Retina (tissue), 1 donor: Measurements from ENCODE around the gene INHBB.
"Not testable (repeated sequence)": the region's sequence is repeated elsewhere in the genome, so short reads cannot be mapped to it uniquely, and the experiment has no call there.

Experiments used
- DNase-seq: peaks from one replicate; pipeline ENCODE4 v3.0.0-alpha.2; 2016

The INHBB gene

DNA sequence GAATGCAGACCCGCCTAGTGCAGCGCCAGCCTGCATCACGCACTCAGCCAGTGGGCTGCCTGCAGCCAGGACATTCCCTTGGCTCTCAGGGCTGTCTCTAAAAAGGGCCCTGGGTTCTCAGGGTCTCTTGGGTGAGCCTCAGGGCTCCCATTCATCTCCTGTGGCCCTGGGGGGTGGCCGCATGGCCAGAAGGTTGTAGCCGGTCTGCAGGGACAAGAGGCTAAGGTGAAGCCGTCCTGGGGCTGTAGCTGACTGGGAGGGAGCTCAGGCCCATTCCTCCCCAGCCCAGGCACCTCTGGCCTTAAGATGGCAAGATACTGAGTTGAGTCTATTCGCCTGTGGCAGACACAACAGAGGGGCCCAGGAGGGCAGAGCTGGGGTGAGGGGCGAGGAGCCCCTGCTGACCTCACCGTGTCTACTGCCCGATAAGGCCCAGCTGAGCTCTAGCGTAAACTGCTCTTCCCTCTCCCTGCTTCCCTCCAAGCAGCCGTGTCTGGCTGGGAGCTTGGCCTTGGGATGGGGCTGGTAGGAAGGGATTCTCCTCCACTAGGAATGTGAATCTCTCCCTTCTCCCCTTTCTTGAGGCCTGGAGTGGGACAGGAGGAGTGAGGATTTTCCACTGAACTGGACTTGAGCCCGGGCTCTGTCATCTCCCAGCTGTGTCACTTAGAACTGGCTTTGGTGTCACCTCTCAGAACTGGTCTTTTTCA, 37.9 kb downstream of the INHBB start:
- DNase-seq: no peak

DNA sequence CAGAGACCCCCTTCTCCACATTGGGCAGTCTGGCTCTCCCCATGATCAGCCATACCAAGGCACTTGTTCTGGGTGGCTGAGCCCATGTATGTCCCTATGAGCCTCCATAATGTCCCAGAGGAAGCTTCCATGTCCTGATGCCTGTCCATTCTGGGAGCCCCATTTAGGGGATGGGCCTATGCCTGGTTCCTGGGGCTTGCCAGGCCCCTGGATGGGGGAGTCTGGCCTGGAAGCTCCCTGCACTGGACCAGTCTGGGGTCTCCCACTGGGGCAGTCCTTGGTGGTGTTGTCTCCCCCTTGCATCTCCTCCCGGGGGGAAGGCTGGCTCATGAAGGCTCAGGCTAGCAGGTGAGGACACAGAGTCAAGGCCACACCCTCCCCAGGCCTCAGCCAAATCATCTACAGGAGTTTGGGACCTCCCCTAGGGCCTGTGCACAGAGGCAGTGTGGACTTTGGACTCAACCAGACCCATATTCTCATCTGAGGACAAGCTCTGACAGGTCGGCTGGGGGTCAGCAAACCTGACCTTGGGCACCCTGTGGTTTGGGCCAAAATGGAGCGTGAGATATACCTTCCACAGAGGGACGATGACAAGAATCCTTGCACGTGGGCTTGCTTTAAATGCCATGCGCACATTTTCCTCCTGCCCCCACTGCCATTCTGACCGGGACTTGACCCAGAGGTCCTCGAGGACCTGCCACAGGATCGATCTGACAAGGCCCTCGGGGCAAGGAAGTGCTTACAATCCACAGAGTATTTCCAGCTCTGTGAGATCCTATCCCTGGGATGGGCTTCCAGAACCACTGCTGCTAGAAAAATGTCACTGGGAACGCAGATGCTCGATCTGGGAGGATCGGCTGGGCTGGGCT, 38.8 kb downstream of the INHBB start:
- DNase-seq: no peak

DNA sequence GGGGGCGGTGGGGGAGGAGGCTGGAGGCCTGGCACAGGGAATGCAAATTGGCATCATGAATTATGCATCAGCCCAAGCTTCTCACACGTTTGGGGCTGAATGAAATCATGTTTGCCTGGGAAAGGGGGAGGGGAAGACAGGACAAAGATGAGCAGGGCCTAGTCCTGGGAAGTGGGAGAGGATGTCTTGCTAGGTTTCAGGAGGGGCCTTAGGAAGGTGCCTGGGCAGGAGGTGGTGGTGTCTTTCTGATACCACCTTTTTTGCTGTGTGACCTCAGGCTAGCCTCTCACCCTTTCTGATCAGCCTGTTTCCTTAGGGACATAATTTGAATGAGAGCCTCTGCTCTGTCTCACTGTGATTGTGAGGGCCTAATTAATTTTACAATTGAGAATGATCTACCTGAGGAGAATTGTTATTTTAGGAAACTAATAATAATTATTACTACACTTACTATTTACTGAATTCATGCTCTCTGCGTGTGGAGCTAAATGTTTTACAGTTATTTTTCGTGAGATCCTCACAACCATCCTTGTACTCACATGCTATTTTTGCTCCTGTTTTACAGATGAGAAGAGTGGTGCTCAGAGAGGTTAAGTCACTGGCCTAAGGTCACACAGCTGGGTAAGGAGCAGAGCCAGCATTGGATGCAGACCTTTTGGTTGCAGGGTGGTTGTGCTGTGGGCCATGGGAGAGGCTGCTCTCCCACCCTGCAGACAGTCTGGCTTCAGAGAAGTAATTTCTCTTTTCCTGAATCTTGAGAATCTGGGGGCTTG, 39.6 kb downstream of the INHBB start:
- no peak for DNase-seq

DNA sequence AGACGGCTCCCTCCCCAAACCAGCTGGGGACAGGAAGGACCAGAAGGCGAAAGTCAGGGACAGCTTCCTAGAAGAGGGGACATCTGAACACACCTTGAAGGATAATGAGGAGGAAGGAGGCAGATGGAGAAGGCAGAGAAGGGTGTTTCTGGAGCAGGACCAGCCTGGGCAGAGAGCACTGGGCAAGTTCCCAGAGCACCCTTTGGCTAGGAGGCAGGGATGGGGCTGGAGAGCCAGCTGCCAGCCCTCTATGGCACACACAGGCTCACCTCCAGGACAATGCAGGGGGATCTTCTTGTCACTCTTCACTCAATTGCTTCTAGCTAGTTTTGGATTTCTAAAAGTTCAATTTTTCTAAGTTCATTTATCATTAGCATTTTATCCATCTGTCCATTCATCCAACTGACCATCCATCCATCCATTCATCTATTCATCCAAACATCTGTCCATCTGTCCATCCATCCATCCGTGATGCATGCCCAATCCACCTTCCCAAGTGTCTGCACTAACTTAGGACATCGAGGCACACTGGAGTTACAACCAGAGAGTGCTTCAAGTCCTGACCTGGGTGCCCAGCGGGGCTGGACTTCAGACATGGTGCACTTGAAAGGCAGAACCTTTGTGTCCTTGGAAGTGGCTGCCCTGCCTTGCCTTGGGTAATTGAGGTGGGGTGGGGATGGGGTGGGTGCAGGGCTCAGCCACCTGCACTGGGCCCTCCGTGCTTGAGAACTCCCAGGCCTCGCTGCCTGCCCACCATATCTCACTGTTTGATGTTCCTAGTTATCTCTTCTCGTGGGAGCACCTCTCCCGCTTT, 42.5 kb downstream of the INHBB start:
- no peak for DNase-seq

DNA sequence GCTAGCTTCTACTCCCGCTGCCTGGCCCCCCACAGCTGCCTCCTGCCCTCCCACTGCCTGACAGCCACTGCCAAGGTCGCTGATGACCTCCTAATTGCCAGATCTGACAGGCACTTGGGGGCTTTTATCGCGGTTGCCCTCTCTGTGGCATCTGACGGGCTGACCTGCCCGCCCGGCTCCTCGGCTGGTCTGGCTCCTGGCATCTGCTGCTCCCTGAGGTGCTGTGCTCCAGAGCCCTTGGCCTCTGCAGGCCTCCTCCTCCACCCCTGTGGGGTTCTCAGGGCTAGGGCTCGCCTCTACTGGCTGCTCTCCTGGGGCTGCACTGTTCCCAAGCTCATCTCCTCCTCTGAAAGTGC, 43.1 kb downstream of the INHBB start:
- no peak for DNase-seq

DNA sequence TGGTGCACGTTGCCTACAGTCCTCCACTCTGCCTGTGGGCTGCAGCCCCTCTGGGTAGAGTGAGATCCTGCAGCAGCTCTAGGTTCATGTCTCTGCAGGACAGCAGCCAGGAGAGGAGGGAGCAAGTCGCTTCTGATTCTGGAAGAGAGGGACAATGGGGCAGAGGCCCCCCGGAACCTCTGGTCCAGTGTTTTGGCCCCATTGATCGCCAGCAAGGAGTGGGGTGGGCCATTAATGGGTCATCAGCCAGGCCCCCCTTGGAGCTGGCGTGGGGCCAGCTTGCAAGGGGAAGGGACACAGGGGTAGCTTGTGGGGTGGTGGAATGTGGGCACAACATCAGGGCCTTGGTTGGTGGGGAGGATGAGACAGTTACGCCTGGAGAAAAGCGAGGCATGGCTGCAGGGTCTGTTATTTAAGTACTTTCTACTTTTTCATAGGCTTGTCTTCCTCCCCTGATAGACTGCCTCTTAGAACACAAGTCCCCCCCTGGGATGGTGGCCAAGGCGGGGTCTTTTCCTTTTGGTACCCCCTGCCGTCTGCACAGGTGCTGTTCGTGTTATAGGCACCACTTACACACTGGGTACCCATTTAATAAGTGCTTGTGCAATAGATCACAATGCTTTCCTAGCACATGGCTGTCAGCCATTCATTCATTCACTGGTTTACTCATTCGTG, 44.6 kb downstream of the INHBB start:
- no peak for DNase-seq

DNA sequence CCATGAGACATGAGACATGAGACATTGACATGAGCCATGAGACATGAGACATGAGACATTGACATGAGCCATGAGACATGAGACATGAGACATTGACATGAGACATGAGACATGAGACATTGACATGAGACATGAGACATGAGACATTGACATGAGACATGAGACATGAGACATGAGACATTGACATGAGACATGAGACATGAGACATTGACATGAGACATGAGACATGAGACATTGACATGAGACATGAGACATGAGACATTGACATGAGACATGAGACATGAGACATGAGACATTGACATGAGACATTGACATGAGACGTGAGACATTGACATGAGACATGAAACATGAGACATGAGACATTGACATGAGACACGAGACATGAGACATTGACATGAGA, 45.4 kb downstream of the INHBB start:
- DNase-seq: not testable (repeated sequence)

DNA sequence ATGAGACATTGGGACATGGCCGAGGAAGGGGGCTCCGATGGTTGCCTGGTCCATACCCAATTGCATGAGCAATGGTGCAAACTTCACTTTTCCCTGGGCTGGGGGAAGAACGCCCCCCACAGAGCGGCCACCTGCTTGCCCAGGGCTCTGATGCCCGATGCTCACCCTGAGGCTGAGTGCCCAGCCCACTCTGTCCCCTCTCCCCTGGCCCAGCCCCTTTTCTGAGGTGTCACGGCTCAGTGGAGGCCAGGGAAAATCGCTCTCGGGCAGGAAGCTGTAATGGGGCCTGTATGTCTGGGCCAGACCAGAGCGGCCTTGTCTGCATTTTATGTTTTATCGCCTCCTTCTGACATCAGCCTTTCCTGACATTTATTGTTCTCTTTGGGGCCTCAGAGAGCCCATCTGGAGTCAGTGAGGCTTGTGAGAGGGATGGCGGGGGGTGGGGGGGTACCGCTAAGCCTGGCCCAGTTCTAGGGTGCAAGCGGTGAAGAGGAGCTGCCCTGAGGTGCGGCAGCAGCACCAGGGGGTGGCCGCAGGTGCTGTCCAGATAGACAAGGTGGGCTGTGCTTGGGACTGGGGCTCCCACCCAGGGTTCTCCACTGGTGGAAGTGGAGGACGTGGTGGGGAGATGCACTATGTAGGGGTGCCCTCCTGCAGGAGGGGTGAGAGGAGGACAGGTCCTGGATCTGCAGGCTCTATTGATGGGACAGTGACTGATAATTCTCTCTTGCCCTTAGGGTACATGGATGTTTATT, 46.2 kb downstream of the INHBB start:
- DNase-seq: no peak

DNA sequence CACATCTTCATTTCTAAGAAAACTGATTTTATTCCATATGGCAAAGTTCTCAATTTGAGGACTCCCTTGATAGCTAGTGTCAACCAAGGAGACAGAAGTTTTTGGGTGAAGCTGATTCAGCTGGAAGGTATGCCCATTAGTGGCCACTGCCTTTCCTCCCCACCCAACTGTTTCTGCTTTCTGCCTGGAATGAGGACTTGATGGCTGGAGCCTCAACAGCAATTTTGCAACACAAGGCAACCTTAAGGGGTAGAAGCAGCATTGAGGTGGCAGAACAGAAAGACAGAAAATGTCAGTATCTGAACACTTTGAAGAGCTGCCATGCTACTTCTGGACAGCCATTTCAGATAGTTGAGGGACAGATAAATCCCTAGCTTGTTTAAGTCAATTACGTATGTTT, 47.0 kb downstream of the INHBB start:
- DNase-seq: no peak

DNA sequence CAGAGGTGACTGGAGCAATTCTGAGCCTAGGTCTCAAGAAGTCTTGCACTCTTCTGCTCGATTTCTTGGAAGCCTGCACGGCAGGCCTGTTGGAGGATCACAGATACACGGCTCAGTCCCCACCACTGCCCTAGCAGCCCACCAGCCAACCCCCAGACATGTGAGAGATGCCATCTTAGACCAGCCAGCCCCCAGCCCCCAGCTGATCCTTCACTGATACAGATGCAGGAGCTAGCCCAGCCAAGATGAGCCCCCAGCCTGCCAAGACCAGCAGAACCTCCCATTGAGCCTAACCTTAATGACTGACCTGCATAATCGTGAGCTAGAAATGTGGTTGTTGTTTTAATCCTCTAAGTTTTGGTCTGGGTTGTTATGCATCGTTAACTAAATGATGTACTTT, 47.5 kb downstream of the INHBB start:
- DNase-seq: no peak

DNA sequence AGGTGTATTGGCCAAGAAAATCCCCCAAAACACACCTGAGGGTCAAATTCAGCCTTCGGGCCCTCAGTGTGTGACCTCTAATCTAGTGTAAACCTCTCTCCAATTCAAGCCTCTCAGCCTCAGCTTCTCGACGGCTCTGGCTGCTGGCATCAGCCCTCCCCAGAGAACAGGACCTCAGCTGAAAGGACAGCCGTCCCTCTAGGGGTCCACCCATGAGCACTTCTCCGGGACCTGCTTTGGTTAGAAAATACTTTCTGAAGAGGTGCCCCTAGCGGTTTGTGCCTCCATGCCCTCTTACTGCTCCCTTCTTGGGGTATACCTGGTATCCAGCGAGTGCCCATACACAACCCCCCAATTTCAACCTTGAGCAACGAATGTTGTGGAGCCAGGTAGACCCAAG, 48.8 kb downstream of the INHBB start:
- no peak for DNase-seq

DNA sequence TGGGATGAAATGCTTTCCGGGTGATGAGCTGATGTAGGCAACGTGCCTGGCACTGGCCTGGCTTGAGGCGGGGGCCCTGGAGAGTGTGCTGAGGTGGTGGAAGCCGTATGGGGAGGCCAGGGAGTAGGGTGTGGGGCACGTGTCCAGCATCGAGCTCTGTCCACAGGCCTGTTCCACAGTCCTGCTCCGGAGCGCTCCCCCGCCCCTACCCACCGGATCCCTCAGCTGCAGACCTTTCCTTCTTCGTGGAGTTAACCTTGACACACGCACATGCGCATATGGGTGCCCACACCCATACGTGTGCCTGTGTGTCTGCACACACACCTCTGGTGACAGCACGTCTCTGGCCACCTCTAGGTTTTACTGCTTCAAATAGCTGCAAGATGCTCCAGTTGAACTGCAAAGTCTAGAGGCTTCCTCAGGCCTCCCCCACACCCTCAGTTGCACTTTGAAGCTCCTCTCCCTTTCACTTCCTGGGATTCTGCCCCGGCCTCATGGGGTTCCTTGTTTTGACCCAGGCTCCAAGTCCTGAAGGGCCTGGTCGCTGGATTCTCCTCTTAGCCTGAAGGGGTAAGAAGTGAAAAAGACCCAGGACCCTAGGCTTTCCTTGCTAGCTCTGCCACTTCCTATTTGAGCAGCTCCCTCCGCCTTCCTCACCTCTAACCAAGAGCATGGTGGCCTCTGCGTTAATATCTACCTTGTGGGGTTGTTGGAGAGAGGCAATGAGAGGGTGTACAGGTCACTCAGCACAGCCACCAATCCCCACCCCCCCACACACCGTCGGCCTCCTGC, 49.5 kb downstream of the INHBB start:
- no peak for DNase-seq

DNA sequence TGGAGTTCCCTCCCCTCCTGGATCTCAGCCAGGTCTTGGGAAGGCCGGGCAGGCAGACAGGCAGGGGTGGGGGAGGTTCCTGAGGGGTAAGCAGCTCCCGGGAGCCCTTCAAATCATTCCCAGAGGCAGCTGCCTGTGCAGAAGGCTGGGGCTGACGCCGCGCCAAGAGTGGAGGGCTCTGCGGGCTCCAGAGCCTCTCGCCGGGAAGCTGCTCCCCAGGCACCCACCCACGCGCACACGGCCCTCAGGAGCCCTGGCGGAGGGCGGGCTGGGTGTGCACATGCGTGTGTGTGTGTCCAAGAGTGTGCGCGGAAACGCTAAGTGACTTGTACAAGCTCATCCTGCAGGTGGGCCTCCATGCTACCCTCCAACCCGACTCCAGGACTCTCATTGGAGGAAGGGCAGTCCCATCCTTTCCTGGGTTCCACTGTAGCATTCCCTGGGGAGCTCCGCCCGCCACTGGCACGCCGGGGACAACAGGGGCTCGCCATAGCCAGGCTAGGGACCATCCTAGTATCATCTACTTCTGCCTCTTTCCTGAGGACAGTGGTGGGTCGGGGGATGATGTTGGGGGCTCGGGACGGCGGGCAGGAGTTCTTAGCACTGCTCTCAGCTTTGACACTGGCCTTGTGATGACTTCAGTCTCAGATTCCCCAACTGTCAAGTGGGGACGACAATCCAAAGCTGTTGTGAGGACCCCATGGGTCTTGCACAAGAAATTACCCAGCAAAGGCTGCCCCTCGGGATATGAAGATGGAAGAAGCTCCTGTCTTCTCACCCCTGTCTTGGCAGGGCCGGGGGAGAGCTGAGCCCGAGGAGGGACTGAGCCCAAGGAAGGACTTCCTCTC, 50.3 kb downstream of the INHBB start:
- DNase-seq: no peak

DNA sequence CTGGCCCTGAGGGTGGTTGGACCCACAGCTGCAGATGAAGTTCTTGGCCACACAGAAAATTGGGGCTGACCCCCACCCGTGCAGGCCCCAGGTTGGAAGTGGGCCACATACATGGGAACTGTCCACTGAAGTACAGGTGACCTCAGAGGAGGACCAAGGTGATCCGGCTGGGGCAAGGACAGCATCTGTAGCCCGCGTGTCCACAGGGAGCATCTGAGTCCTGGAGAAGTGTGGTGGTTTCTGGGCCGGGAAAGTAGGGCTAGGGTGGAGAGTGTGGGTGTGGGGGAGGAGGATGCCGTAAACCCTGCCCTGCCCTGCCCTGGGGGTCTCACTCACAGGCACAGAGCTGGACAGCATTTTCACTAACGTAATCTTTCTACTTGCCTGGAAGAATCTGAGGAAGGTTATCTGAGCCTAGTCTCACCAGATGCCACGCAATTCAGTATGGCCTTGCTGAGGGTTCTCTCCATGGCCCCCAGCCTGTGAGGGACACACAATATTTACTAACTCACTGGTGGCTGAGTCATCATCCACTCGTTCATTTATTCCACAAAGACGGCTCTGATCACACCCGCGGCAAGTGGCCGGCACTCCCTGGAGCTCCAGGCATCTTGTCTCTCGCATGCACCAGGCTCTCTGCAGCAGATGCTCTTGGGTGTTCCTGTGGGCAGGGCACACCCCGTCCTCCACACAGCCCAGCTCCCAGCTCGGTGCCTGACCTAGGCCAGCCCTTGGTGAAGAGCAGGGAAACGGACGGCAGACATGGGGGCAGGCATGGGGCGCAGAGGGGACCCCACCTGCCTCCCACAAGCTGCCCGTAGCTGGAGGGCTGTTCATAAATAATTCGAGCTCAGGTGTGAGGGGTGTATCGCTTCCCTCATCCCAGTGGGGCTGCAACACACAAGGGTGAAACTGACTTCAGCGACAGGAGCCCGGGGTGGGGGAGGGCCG, 51.2 kb downstream of the INHBB start:
- DNase-seq: no peak

DNA sequence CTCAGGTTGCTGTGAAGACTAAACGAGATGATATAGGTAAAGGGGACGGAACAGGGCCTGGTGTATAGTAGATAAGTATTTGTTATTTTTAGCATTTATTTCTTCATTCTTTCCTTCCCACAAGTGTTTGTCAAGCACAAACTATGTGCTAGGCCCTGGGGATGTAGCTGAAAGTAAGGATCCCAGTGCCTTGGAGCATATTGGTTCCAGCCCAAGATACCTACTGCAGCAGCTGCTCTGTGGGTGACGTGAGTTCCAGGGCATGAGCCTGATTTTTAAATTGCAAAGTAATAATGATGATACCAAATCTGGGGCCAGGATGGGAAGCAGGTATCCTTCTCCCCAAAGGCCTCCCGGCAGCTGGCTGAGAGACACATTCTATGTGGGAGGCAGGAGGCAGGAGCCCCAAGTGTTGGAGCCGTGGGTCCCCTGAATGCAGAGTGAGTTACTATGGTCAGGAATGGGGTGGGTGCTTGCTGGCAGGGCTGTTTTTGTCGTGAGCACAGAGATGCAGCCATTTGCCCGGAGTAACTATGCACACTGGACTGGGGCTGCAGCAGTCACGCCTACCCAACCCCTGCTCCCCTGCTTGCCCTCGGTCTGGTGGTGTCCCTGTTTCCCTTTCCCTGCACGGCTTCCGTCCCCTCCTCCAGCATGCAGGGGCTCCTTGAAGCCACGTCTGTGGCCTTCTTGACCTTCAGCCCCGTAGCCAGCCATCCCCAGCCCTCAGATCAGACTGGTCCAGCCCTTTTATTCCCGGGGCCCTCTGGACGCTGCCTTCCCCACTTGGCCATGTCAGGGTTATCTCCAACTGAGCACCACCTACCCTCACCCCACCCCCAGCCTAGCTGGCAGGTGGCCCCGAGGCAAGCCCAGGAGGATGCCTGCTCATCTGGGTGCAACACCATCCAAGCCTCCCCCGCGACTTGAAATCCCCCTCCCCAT, 52.4 kb downstream of the INHBB start:
- DNase-seq: no peak

DNA sequence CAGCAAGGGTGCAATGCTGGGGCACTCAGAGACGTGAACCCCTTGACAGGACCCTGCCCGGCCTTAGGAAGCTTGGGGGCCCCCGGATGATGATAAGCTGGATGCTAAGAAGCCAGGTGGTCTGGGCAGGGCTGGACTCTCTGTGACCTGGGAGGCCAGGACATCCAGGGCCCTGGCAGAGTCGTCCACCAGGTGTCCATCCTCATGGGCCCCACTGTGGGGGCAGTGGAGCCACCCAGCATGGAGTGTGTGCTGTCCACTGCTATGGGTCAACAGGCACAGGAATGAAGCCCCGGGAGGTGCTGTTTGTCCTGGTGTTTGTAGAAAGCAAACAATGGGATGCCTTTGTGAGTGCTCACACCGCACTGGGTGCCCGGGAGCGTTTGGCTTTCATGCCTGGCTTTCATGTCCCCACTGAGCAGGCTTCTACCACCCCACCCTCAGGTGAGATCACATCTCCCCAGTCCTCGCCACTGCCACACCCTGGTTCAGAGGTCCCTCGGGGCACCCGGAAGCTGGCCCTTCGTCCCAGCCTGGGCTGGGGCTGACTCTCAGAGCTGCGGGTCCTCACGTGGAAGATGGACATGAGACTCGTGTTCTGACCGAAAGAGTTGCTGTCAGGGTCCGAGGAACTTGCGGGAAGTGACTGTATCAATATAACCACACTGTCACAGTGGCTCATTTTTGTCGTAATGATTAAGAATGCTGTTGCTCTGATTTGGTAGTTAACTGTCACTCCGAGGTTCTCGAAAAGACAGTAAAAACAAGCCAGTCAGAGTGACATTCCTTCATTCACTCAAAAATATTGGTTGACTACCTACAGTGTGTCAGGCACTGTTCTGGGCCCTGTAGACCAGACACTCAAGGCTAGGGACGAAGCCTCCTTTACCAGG, 53.3 kb downstream of the INHBB start:
- no peak for DNase-seq
